Smooth muscle cell (in vitro differentiated cells): ENCODE measurements around the gene HDAC4. TPM values are rescaled to one million over a fixed set of nuclear protein-coding genes. Genes with fewer than 3 reads are reported as not detected.

Experiments
- DNase-seq: peaks from one replicate; lab custom pipeline; 2025; ENCODE audit not compliant: unreplicated experiment; lab: John Stamatoyannopoulos, UW
- H2AFZ ChIP-seq: fragments of 200-600 bp; sonication (generic); 2 replicates; pipeline ENCODE4 v1.6.0; 2016; ENCODE audit warnings: antibody characterized with exemption, low read depth, mild to moderate bottlenecking
- H3F3A ChIP-seq: fragments of 200-600 bp; sonication (generic); 2 replicates; pipeline ENCODE4 v1.6.0; 2017; ENCODE audit warnings: antibody characterized with exemption, low read depth
- H3K27ac ChIP-seq: fragments of 200-600 bp; sonication (generic); 2 replicates; pipeline ENCODE4 v1.5.1; 2016; ENCODE audit warnings: low read depth, mild to moderate bottlenecking
- H3K27me3 ChIP-seq: fragments of 200-600 bp; sonication (generic); 2 replicates; pipeline ENCODE4 v1.6.1; 2016; ENCODE audit warnings: low read depth, mild to moderate bottlenecking
- H3K36me3 ChIP-seq: fragments of 200-600 bp; sonication (generic); 2 replicates; pipeline ENCODE4 v1.5.1; 2016; ENCODE audit warnings: low read depth
- H3K4me1 ChIP-seq: fragments of 200-600 bp; sonication (generic); 2 replicates; pipeline ENCODE4 v1.5.1; 2016; ENCODE audit warnings: low read depth
- H3K4me2 ChIP-seq: fragments of 200-600 bp; sonication (generic); 2 replicates; pipeline ENCODE4 v1.6.0; 2016; ENCODE audit warnings: mild to moderate bottlenecking
- H3K4me3 ChIP-seq: fragments of 200-600 bp; sonication (generic); 2 replicates; pipeline ENCODE4 v1.5.1; 2016; ENCODE audit warnings: mild to moderate bottlenecking
- H3K79me2 ChIP-seq: fragments of 200-600 bp; sonication (generic); 2 replicates; pipeline ENCODE4 v1.6.0; 2016; ENCODE audit warnings: low read depth, mild to moderate bottlenecking
- H3K9ac ChIP-seq: fragments of 200-600 bp; sonication (generic); 2 replicates; pipeline ENCODE4 v1.6.0; 2016; ENCODE audit warnings: low read depth
- H3K9me3 ChIP-seq: fragments of 200-600 bp; sonication (generic); replicated peaks from 2 replicates; pipeline ENCODE4 v1.5.1; 2016; ENCODE audit warnings: low read depth
- H4K20me1 ChIP-seq: fragments of 200-600 bp; sonication (generic); 2 replicates; pipeline ENCODE4 v1.6.0; 2016; ENCODE audit warnings: low read depth
- CTCF ChIP-seq: fragments of 200-600 bp; sonication (generic); IDR thresholded peaks from 2 replicates; pipeline ENCODE4 v1.5.1; 2017; ENCODE audit warnings: borderline replicate concordance, mild to moderate bottlenecking, antibody characterized with exemption; ENCODE audit not compliant: insufficient read depth, poor library complexity, severe bottlenecking
- WGBS: methylation state at CpG from one replicate; pipeline ENCODE4 v1.1.7; 2016; ENCODE audit warnings: low lambda C conversion rate; 5-methylcytosine and 5-hydroxymethylcytosine counted together
- polyA plus RNA-seq: library from polyadenylated mRNA; unstranded; fragments of >200 nt; fragmentation: Nextera tagmentation; extraction: Ambion mirVana; gene quantifications from 2 replicates; pipeline ENCODE4 v1.2.1, GENCODE V29; 2016
- total RNA-seq: library from RNA; depleted of rRNA; stranded (reverse); fragments of >200 nt; gene quantifications from 2 replicates; pipeline ENCODE4 v1.2.3, GENCODE V29; 2014

The HDAC4 gene
- total and polyA plus RNA-seq, 2 experiments from 2014 or later = 6.2 to 35.7 TPM

- H3K27me3 ChIP-seq = no peaks in the 10 kb centered on the region
- TF ChIP-seq CTCF = no peak
- no peak overlapping the region for H2AFZ ChIP-seq
- H3K4me3 ChIP-seq = no peak overlapping the region
- H3F3A ChIP-seq = no peaks in the 10 kb centered on the region
- H3K27ac ChIP-seq = no peak overlapping the region
- 94% methylated on average over 18 of the region's 18 CpGs for WGBS
- no peak overlapping the region for H3K9ac ChIP-seq
- no peak for DNase-seq
- H3K4me2 ChIP-seq = no peak overlapping the region
- H3K36me3 ChIP-seq = no peaks in the 10 kb centered on the region
- H4K20me1 ChIP-seq = no peaks in the 10 kb centered on the region
- no peaks in the 10 kb centered on the region for H3K4me1 ChIP-seq
- no peaks in the 10 kb centered on the region for H3K79me2 ChIP-seq
- H3K9me3 ChIP-seq = no peaks in the 10 kb centered on the region
Measured at GRCh38 chr2:239042551-239043320, 358.1 kb downstream of the HDAC4 start.

- H3K36me3 ChIP-seq = no peaks in the 10 kb centered on the region
- WGBS = 90% methylated on average over 10 of the region's 10 CpGs
- no peaks in the 10 kb centered on the region for H3K9me3 ChIP-seq
- no peaks in the 10 kb centered on the region for H3K4me1 ChIP-seq
- no peak overlapping the region for H3K4me3 ChIP-seq
- no peak for TF ChIP-seq CTCF
- no peak overlapping the region for H3K27ac ChIP-seq
- H2AFZ ChIP-seq = no peak overlapping the region
- no peaks in the 10 kb centered on the region for H4K20me1 ChIP-seq
- no peaks in the 10 kb centered on the region for H3K79me2 ChIP-seq
- H3K9ac ChIP-seq = no peak overlapping the region
- no peak for DNase-seq
- H3K27me3 ChIP-seq = no peaks in the 10 kb centered on the region
- no peaks in the 10 kb centered on the region for H3F3A ChIP-seq
- H3K4me2 ChIP-seq = no peak overlapping the region
Measured at GRCh38 chr2:239042046-239042445, 358.8 kb downstream of the HDAC4 start.

GRCh38 chr2:239041062-239041461, 359.8 kb downstream of the HDAC4 start:
- no peak for TF ChIP-seq CTCF
- 90% methylated on average over 14 of the region's 14 CpGs for WGBS
- no peaks in the 10 kb centered on the region for H3K9me3 ChIP-seq
- H3K27ac ChIP-seq = no peak overlapping the region
- no peaks in the 10 kb centered on the region for H4K20me1 ChIP-seq
- H3K4me1 ChIP-seq = no peaks in the 10 kb centered on the region
- H3K9ac ChIP-seq = no peak overlapping the region
- H3K4me2 ChIP-seq = no peak overlapping the region
- H3F3A ChIP-seq = no peaks in the 10 kb centered on the region
- no peak overlapping the region for H2AFZ ChIP-seq
- DNase-seq = no peak
- no peaks in the 10 kb centered on the region for H3K27me3 ChIP-seq
- no peak overlapping the region for H3K4me3 ChIP-seq
- H3K36me3 ChIP-seq = no peaks in the 10 kb centered on the region
- no peaks in the 10 kb centered on the region for H3K79me2 ChIP-seq
